Measurements from ENCODE around the gene HOXB8.
A peak's percentile ranks its signal among the peaks of the same experiment; 100 is the strongest.

HOXB8 gene

DNA sequence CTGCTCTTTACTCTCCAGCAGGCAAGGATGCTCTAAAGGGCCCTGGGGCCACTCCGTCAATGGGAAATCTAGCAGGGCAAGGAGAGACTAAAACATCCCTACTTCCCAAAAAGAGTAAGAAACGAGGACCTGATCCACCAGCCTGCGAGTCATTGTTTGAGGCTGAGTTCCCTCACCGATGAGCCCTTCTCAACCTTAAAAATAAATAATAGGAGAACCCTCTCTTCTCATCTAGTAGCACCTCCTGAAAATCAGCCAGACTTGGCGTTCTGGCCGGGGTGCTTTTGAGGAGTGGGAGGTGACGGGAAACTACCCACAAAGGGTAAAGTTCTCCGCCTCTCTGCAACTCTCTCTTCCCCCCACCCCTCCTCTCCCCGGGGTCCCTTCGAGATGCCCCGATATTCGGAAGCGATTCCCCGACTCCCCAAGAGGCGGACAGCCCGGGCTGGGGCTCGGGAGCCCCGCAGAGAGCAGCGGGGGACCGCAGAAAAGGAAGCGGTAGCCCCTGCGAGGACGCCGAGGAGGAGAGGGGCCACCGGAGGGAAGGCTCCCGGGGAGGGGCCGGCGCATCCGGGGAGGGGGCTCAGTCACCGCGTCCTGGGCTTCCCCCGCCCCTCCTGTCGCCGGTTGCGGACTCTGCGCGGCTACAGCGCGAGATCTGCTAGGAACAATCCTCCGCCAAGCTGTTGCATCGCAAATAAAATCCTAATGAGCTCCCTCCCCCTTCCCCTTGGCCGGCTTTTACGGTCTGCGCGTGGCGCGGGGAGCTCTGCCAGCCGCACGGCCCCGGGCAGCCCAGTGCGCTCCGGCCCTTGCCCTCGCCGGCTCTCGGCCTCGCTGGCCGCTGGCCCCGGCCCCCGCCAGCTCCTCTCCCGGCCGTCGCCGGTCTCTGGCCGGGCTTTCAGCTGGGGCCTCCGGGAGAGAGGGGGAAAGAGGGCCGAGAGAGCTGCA lies 9.7 kb upstream of the HOXB8 start:
- DNase-seq, result no peak

DNA sequence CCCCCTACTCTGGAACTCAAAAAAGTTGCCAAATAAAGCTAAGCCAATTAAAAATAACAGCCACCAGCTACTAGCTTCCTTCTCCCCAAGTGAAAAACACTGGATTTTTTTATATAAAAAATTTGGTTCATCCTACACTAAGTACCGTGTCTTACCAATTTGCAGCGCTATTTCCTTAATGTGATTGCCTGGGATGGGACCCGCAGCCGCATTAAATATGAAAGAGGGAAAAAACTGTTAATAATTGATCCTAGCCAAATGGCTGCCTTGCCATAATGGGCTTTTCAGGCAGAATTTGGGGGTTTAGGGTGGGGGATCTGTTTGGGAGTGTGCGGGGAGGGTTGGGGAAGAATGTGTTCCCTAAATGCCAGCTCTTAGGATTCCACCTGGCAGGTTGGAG lies 9.0 kb upstream of the HOXB8 start:
- DNase-seq, result no peak

DNA sequence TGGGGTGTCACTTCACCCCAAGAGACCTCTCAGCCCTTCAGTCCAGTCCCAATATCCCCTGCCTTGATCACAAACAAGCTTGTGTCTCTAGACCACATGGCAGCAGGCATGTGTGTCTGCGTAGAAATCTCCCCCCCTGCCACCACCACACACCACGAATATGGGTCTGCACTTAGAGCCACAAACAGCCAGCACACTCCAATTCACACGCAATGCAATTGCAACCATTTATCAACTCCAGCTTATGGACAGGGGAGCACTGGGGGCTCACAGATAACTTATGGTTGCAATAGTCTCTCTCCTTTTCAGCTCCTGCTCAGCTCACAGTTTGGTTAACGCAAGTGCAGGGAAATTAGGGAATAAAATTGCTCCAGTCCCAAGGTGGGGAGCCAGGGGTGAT lies 8.5 kb upstream of the HOXB8 start:
- DNase-seq, result no peak

DNA sequence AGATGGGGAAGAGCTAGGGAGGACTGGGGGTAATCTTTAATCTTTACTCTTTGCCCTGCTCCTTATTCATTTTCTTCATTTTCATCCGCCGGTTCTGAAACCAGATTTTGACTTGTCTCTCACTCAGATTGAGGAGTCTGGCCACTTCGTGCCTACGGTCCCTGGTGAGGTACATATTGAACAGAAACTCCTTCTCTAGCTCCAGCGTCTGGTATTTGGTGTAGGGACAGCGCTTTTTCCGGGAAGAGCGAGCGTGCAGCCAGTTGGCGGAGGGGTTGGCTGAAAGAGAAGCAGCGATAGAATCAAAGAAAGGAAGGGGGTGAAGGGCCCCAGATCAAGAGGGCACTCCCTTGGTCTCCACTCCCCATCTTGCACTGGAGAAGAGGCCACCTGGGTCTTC lies 7.8 kb upstream of the HOXB8 start:
- no peak for DNase-seq

DNA sequence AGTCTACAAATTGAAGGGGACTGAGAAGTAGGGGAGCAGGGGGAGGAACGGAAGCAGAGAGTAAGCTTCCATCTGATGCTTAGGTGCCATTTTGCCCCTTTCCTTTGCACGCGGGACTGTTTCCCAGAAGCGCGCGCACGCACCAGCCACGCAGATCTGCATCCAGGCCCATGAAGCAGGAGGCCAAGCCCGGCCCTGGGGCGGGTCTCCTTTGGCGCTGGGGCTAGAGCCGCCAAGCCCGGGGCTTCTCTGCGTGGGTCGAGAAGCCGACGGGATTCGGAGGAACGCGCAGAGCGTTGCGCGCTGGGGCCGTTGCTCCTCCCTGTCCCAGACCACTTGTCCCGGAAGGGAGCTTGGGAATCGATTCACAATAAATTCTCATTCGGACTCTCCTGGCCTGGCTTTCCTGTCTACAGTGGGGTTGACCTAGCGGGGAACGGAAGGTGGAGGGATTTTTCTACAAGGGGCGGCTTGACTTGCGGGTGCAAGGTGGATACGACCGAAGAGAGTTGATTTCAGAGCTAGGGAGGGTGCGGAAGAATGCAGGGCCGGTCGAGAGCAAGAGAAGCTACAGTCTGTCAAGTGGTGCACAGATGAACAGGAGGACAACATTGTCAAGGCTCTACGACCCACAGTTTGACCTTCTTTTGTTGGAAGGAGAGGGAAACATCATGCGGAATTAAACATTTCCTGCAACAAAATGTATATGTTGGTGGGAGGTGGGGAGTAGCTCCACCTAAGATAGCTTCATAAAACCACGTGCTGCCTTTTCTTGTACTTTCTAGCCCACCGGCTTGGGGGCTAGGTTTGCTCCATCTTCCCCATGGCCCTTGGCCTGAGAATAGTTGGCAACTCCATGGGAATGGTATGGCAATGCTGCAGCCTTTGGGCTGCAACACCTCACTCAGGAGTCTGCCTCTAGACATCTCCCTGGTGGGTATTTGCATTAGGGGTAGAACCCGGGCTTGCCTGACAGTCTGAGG lies 6.6 kb upstream of the HOXB8 start:
- DNase-seq, result no peak

DNA sequence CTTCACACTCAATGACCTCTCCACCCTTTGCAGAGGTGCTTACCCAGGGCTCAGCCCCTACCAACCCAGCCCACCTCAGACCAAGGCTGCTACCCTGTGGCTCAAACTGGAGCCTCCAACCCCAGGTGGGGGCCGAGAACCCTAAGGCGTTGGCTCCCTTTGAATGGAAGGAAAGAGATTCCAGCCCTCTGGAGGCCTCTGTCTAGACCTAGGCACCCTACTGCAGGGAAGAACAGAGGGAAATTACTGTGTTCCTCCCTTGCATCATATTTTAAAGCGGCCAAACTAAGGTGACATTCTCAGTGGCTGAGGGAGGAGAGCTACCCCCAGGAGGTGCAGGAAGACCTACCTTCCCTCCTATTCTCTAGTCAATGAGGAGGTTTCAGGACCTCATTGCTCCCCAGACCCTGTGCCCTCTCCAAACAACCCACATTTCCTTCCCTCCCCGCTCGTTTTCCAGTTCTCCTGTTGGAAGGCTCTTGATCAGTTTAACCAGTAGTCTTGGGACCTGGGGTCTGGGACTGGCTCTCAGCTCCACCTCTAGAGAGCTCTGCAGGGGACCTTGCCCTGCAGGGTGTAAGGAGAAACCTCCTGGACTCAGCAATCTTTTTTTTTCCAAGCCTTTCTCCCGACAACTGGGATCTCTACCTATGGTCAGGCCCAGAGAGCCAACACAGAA lies 5.5 kb upstream of the HOXB8 start:
- DNase-seq, result no peak

DNA sequence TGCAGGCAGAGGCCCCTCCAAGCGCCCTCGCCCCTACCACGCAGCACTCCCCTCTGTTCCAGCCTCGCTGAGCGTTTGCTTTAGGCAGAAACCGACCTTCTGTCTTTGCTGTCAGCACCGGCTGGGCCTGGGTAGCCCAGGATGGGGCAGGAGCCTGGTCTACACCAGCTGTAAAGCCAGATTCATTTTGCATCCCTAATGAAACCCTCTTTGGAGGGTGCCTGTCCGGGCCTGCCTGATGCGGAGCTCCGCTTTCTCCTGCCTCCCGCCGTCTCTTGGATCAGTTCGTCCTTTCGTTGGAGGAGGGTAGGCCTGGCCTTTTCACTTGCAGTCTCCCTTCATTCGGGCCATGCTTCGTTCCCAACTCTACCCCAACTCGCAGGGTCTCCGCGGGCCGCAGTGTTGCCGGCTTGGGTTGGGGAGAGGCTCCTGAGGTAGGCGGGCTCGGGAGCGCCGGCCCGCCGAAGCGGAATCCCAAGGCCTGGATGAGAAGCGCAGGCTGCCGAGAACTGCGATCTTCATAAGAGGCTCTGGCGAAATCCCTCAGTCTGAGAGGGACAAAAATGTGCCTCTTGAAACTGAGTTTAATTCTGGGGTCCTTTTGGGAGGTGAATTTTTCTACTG lies 4.8 kb upstream of the HOXB8 start:
- DNase-seq, result no peak

DNA sequence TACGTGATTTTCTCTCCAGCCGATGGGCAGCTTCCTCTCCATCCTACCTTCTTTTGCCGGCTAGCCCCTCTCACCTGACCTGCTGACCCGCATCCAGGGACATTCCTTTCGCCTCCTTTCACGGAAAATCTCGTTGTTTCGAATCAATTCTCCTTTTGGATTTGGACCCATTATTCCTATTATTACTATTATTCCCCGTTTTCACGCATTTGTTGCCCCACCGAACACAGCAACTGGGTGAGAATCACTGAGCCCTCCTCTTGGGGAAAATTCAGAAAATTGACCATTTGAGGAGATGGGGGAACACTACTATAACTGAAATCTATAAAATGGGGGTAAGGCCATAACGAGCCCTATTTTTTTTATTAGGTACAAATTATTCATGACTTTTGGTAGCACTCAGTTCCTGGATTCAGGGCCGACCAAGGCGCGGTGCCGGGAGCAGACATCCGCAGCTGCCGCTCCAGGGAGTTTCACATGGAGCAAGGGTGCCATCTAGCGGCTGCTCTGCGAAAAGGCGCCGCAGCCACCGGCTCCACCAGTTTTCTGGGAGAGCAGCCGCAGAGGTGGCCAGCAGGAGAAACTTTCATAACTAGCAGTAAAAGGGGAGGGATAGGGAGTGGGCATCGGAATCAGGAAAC lies 3.3 kb upstream of the HOXB8 start:
- peak; percentile 82 for DNase-seq

DNA sequence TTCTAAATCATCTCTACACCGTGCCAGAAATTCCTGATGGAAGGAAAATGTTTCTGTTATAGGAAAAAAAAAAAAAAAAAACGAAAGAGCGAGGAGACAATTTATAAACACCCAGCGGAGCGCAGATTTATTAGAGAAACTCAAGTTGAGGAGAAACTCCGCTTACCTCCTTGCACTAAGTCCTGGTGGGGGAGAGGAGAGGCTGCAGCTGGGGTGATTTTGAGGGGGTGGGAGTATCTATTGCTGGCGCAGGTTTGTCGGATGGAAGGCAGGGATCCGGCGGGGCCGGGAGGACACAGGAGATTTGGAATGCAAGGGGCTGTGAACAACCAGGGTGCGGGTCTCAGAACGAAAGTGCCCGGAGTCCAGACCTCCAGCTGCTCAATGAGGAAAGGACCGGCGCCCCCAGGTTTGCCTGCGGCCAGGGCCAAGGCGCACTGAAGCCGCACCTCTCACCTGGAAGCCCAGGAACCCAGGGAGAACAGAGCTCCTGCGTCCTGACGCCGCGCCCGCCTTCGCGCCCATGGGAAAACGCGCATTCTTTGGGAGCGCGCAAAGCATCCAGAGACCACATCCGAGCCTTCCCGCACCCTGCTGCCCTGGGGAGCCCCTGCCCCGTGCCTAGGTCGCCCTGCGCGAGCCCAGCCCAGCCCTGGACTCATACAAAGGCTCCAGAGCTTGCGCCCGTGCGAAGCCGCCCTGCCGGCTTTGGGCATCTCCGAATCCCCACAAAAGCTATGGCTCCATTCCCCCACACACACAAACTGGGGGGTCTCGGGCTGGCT lies 2.6 kb upstream of the HOXB8 start:
- no peak for DNase-seq

DNA sequence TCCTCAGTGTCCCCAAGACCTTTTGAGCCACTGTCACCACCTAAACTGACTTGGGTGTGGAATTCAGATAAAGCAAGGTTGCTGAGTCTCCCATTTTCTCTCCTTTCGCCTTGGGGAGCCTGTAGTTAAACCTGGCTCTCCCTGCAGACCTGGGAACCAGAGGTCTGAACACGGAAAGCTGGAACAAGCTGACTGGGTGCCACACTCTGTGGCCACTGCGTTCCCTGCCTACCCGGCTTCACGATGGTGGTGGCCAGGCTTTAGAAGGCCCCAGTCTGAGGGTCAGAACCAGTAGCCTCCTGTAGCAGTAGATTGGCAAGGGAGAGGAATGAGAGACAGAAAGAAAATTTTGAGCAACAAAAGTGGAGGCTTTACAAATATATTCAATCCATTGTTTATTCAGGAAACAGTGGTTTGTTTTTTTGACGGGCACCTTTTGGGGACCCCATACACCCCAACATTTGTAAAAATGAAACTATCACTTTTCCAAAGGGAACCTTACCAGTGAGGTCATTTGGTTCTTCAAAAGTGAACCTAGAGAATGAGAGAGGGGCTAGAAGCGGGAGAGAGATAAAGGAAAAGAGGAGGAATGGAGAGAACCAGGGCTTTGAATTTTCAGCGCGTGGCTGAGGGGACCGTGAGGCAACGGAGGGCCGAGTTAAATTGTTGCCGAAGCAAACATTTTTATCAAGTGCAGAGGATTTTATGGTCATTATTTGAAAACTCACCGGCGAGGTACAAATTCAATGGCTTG lies 1.8 kb upstream of the HOXB8 start:
- DNase-seq, result no peak

DNA sequence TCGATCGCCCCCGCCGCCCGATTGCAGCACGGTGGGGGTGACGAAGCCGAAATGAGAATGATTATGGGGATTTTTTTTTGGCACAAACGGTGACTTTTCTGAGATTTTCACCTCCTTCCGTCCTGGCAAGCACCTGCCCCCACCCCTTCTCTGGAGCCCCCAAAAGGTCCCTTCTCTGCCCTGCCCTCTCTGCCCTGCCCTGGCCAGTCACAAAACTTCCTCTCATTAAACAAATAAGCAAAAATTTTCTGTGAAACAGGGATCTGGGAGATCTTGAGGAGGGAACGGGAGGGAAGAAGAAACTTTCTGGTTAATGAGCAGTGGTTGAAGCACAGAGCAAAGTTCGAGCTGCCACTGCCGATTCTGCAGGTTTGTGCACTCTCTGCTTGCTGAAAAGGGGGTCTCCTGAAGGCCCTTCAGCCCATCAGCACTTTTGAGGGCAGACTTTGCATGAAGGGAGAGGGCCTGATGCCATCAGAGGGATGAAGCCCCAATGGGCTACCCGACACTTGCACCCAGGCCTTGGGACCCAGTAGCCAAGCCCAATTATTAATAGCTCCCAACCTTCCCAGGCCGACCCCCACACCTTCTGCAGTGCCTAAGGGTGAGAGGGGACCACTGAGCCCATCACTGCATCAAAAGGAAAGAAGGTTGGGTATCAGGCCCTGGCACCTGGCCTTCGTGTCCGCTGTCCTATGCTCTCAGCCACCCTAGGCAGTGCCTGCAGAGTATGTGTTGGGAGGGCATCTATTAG lies 1.0 kb upstream of the HOXB8 start:
- DNase-seq, result no peak

DNA sequence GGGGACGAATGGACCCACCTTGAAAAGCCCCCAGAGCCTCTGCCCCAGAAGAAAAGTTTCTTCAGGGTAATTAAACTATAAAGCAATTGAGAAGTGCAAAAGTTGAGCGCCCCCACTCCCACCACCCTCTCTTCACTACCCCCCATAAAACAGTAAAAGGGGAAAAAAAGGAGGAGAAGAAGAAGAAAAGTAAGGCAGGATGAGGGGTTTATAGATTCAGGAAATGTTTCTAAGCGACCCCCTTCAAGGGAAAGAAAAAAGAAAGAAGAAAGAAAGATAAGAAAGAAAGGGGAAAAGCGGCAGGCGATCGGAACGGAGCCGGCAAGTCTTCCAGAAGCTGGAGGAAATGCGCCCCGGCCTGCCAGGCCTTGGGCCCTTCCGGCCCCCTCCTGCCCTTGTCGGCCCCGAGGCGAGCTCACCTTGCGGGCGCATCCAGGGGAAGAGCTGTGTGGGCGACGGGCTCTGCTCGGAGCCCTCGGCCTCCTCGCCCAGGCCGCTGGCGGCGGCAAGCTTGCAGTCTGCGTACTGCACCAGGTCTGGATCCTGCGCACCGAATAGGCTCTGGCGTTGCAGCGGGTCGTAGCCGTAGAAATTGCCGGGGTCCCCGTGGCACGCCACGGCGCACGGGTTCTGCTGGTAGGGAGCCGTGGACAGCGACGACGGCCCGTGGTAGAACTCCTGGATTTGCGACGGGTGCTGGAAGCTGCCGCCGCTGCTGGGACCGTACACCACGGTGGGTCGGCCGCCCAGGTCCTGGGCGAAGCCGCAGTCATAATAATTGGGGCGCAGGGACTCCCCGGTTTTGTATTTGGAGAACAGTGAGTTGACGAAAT lies 1.0 kb downstream of the HOXB8 start:
- no peak for DNase-seq

DNA sequence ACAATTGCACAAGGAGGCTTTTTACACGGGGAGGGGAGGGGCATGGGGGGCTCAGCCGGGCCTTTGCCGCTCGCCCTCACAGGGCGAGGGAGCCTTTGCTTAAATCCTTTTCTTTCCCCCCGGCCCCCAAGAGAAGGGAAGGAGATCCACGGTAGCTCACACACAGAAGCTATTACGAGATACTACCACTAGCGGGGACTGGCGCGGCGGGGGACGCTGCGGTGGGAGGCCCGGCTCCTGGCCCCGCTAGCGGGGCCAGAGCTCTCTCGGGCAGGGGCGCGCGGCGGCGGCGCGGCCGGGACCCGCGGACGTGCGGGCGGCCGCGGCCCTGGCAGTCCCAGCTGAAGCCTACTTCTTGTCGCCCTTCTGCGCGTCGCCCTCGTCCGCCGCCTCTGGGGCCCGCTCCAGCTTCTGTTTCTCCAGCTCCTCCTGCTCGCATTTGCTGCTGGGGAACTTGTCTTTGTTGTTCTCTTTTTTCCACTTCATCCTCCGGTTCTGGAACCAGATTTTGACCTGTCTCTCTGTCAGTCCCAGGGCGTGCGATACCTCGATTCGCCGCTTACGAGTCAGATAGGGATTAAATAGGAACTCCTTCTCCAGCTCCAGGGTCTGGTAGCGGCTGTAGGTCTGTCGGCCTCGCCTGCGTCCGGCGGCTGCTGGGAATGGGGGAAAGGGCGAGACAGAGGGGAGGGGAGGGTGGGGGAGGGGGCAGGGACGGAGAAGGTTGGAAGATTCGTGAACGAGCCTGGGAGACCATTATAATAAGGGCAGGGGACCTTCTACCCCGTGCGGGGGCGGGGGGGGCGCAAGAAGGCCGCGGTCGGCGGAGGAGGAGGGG lies 2.0 kb downstream of the HOXB8 start:
- DNase-seq, result peak; percentile 50

DNA sequence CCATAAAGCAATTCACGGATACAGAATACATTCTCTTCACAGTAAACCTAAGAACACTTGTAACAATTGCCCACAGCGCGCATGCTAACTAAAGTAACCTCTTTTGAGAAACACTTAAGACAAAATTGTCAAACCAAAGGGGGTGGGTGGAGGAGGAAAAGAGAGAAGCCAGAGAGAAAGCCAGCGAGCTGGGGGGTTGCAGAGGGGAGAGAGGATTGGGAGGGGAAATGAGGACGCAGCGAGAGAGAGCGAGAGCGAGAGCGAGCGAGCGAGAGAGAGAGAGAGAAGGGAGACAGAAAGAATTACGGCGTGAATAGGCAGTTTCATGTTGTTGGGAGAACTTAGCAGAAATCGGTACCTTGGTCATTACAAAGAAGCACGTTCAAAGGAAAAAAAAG lies 2.6 kb downstream of the HOXB8 start:
- DNase-seq, result no peak

DNA sequence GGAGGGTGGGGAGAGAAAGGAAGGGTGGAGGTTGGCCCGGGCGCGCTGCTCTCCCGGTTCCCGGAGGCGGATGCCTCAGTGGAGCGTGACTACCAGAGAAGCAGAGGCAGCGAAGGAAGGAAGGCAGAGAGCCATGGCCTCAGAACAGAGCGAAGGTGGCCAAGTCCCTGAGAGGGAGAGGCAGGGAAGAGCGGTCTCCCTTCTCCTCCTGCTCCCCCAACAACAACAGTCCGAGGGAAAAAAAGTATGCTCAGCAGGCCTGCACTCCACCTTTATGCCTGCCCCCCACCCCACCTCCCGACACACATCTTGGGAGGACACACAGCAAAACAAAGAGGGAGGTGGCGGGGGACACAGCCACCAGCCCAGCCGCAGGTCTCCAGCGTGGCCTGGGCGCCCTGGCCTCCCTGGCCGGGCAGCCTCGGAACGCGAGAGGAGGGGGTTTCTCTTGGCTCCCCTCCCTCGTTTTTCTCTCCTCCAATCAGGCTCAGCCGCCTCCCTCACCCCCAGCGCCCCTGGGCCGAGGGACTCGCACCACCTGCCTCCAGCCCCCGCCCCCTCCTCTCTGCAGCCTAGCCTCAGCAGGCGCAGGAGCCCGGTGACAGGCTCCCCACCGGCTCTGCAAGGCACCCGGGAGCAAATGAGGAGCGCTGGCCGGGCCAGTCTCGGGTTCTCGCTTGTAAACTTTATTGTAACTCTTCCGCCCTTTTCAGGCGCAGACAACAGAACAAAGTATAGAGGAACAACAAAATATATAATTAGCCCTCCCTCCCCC lies 3.2 kb downstream of the HOXB8 start:
- no peak for DNase-seq

DNA sequence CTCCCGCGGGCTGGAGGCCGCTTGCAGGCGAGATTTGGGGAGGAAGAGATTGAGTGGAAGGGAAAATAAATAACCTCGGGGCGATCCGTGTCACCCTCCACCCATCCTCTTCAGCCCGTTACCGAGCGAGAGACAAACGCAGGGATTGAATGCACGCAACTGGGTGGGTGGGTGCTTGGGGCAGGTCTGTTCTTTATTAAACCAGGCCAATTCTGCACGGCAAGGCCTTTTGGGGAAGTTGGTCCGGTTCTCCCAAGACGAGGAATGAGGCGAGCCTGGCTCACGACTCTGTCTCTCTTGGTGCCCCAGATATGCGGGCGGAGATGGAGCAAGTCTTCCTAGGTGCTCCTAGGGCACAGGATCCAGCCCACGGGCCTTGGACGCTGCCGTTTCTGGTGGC lies 3.9 kb downstream of the HOXB8 start:
- no peak for DNase-seq

All from activated CD4-positive, alpha-beta T cell treated with anti-CD3 and anti-CD28 coated beads, Interleukin-2, amount 50 U/mL, for 16 hours (primary cell).